NCI-H2227 treated with DMSO at 0.1 percent for 48 hours (cell line): Measurements from ENCODE around the gene CDNF.

Experiments used
- DNase-seq: peaks from one replicate; lab custom pipeline; 2025; lab: John Stamatoyannopoulos, UW

The CDNF gene

GRCh38 chr10:14787938-14788337, 49.9 kb downstream of the CDNF start:
- no peak for DNase-seq

DNA sequence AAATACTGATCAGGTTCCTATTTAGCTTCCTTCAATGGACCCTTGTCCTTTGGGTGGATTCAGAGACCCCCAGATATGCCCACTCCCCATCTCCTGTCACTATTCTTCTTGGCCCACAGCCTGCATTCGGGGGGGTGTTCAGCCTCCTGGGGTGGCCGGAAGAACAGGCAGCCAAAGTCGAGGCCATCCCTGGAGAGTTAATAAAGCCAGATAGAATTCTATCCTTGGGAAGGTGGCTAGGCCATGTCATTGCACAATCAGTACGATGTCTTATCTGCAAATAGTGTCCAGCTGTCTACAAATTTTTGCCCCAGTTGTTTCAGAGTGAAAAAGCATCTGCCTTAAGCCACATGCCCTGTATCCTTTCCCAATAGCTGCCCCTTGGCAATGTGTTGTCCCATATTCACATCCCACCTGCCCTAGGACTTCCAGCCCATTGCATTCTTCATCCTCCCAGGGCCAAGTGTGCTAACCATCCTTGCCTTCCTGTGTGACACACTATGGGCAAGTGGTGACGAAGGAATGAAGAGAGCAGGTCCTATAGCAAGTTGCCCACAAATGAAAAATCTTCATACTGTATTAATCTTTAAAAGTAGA, 53.3 kb downstream of the CDNF start:
- no peak for DNase-seq

GRCh38 chr10:14782691-14783363, 55.0 kb downstream of the CDNF start:
- DNase-seq = no peak

- no peak for DNase-seq
Measured at GRCh38 chr10:14781763-14782162, 56.1 kb downstream of the CDNF start.

DNA sequence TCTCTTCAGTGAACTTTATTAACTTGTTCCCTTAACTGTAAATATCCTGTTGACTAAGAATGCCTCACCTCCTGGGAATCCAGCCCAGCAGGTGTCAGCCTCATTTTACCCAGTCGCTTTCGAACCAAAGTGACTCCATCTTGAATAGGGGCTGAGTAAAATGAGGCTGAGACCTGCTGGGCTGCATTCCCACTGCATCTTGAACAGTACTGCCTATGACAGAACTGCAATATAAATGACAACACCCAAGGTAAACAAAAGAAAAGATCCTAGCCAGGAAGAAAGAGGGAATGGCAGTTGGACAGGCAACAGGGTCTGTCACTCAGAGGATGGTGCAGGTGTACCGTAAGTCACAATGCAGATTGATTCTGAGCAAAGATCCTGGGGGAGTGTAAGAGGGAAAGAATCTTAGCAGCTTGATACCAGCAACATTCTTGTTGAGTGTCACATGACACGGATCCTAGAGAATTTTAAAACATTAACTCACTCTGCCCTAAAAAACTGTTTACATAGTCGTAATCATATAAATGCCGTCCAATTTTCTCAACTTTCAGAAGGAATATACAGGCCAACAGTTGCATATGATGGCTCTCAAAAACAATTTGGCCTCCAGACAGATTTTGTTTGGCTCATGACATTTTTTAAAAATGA, 58.7 kb downstream of the CDNF start:
- DNase-seq = no peak

DNA sequence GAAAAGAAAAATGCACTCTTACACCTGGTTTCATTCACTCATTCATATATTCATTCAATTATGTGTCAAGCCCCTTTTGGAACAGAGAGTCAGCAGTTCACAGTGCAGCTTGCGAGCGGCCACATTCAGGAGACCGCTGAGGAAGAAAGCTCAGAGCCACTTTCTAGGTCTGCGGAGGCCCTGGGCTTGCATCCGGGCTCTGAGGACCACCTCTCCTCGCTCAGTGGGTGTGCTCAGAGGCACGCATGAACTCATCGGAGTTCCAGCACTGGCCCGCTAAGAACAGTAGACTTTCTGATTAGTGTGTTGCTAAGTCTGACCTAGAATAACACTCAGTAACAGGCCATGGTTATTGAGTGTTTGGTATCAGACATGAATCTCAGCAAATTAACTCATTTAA, 61.3 kb downstream of the CDNF start:
- no peak for DNase-seq

DNA sequence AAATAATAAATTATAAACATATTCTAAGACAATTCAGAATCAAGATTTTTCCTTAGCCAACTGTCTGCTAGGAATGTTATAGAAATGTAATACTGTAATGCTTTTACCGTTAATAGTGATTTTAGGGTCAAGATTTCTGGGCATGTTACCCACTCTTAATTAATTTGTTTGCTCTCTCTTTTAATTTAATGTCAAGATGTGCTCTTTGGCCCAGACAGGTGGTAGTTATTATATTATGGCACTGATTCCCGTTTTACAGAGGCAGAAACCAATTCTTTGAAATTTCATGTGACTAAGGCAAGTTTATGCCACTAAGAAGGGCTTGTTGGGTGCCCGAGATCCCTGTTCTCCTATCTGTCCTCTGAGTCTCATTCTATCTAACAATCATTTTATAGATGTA, 62.2 kb downstream of the CDNF start:
- no peak for DNase-seq

- no peak for DNase-seq
Measured at GRCh38 chr10:14774797-14775196, 63.0 kb downstream of the CDNF start, which contains the start of gene FAM107B. Gene FAM107B (minus strand): TSS chr10:14774897. CDS start chr10:14774663, 234 bp downstream.

DNA sequence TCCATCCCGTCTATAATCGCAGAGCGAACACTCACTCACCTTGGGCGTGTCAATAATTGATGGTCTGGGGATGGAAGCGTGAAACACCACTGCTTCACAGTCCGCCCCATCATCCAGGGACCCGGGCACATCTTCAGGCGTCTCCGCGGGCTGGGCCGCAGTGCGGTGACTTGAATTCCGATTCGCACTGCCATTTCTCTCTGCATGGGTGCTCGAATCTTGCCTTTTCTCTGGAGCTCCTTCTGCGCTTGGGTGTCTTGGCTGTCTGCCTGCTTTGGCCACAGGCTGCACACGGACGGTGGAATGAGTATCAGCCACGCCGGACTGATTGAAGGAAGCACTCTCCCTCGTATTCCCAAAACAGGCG, 63.6 kb downstream of the CDNF start:
- no peak for DNase-seq

- DNase-seq = no peak
Measured at GRCh38 chr10:14773551-14774213, 64.2 kb downstream of the CDNF start.

DNA sequence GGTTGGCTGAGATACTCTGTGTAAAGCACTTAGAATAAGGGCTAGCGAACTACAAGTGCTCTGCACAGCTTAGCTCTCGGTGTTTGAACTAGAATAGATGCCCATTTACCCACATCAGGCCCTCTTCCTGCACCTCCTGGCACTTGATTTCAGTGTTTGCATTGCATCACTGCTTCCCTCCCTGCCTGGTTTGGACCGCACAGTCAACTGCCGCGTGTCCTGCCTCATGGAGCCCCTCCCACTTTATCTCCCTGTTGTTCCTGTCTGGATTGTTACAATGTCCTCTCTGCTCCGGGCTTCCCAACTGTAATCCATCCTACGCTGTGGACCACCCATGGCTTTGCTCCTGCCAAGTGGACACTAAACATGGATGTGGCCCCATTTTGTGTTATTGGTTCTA, 65.4 kb downstream of the CDNF start:
- no peak for DNase-seq

GRCh38 chr10:14770927-14771326, 66.9 kb downstream of the CDNF start:
- DNase-seq = no peak
